Activated CD8-positive, alpha-beta T cell treated with anti-CD3 and anti-CD28 coated beads for 36 hours (primary cell): ENCODE results near the gene TNNT3. TPM values are rescaled to one million over a fixed set of nuclear protein-coding genes. Genes with fewer than 3 reads are reported as not detected.

Experiments used
- ATAC-seq: fragments of 200-7000 bp; cut with Tn5 transposase; one replicate; pipeline ENCODE4 v1.10.0; 2021; ENCODE audit warnings: mild to moderate bottlenecking, moderate library complexity
- CTCF ChIA-PET: fragments of 350-600 bp; sonication (Branson Sonifier 250); formaldehyde crosslinking; loops from one replicate; lab custom pipeline; 2021; ENCODE audit warnings: antibody characterized with exemption; lab: Charles Lee
- POLR2A ChIA-PET: fragments of 350-600 bp; sonication (Branson Sonifier 250); formaldehyde crosslinking; loops from one replicate; lab custom pipeline; 2021; ENCODE audit warnings: antibody characterized with exemption; lab: Charles Lee
- DNase-seq: peaks from one replicate; pipeline ENCODE4 v3.0.0-alpha.2; 2020
- H3K27ac Mint-ChIP-seq: one replicate; pipeline ENCODE4 v1.8.0; 2021; ENCODE audit warnings: mild to moderate bottlenecking, mixed read lengths
- H3K27me3 Mint-ChIP-seq: one replicate; pipeline ENCODE4 v1.8.0; 2021; ENCODE audit warnings: mixed read lengths
- H3K36me3 Mint-ChIP-seq: one replicate; pipeline ENCODE4 v1.8.0; 2021; ENCODE audit warnings: low read depth, mixed read lengths
- H3K4me1 Mint-ChIP-seq: one replicate; pipeline ENCODE4 v1.8.0; 2021; ENCODE audit warnings: low read depth, mixed read lengths
- H3K4me3 Mint-ChIP-seq: one replicate; pipeline ENCODE4 v1.8.0; 2021; ENCODE audit warnings: mild to moderate bottlenecking, moderate library complexity, mixed read lengths
- H3K9me3 Mint-ChIP-seq: one replicate; pipeline ENCODE4 v1.8.0; 2021; ENCODE audit warnings: mixed read lengths
- CTCF ChIP-seq: fragments of 200-600 bp; IDR thresholded peaks from one replicate; pipeline ENCODE4 v1.8.0; 2022; ENCODE audit warnings: antibody characterized with exemption, mild to moderate bottlenecking
- intact Hi-C: fragments of 100-400 bp; cut with micrococcal nuclease; formaldehyde crosslinking; loops from one replicate; pipeline ENCODE4 v1.10.0; 2022
- total RNA-seq, 2 experiments: library from RNA; stranded (reverse); gene quantifications; one replicate each; pipeline ENCODE4 v1.2.3, GENCODE V29; 2021

TNNT3 gene
- total RNA-seq, 2 experiments from 2014 or later: 4.9 to 5.4 TPM

- POLR2A ChIA-PET: interaction anchor here (1.3 to 2.9 kb wide), 2 partner anchors 31 to 34 kb away, joined by 6 to 25 read pairs; partner anchors contain the start of gene PRR33
- H3K4me3 Mint-ChIP-seq: no peak overlapping the region
- no peaks in the 10 kb centered on the region for H3K27me3 Mint-ChIP-seq
- TF ChIP-seq CTCF: no peak
- no peaks in the 10 kb centered on the region for H3K9me3 Mint-ChIP-seq
- H3K36me3 Mint-ChIP-seq: no peaks in the 10 kb centered on the region
- ATAC-seq: no peak
- CTCF ChIA-PET: interaction anchor here (0.7 to 1.4 kb wide), 5 partner anchors 39 to 113 kb away, joined by 3 to 6 read pairs (median 3); partner anchors contain the start of gene TNNI2
- DNase-seq: no peak
- H3K4me1 Mint-ChIP-seq: peaks cover 2% of the 10 kb centered on the region
- intact Hi-C loops: no loop called here
- no peak overlapping the region for H3K27ac Mint-ChIP-seq
These were observed 3.1 kb downstream of the TNNT3 start for GRCh38 chr11:1922481-1923081.

- Mint-ChIP-seq H3K27me3 (no peaks in the 10 kb centered on the region), H3K36me3 (no peaks in the 10 kb centered on the region), H3K4me1 (peaks cover 2% of the 10 kb centered on the region), H3K27ac (no peak overlapping the region), H3K9me3 (no peaks in the 10 kb centered on the region), H3K4me3 (no peak overlapping the region)
- POLR2A ChIA-PET: interaction anchor here (0.6 to 2.9 kb wide), 3 partner anchors 32 to 42 kb away, joined by 3 to 25 read pairs (median 4); partner anchors contain the start of gene PRR33
- no peak for TF ChIP-seq CTCF
- DNase-seq: no peak
- CTCF ChIA-PET: interaction anchor here (1.0 kb wide), 1 partner anchor 87 kb away, joined by 3 read pairs; no protein-coding TSS in a partner anchor
- intact Hi-C loops: no loop called here
- ATAC-seq: no peak
These were observed 3.9 kb downstream of the TNNT3 start for GRCh38 chr11:1923201-1923956.

GRCh38 chr11:1924181-1924580 is 4.7 kb downstream of the TNNT3 start:
- no peak overlapping the region for H3K4me3 Mint-ChIP-seq
- H3K4me1 Mint-ChIP-seq: no peaks in the 10 kb centered on the region
- no peak overlapping the region for H3K27ac Mint-ChIP-seq
- CTCF ChIA-PET: no interaction called here
- no peak for TF ChIP-seq CTCF
- H3K9me3 Mint-ChIP-seq: no peaks in the 10 kb centered on the region
- POLR2A ChIA-PET: interaction anchor here (0.6 kb wide), 1 partner anchor 35 kb away, joined by 3 read pairs; no protein-coding TSS in a partner anchor
- DNase-seq (no peak), ATAC-seq (no peak)
- intact Hi-C loops: no loop called here
- no peaks in the 10 kb centered on the region for H3K27me3 Mint-ChIP-seq
- H3K36me3 Mint-ChIP-seq: no peaks in the 10 kb centered on the region

GRCh38 chr11:1924646-1925372 is 5.3 kb downstream of the TNNT3 start:
- CTCF ChIA-PET: no interaction called here
- H3K9me3 Mint-ChIP-seq: no peaks in the 10 kb centered on the region
- ATAC-seq: no peak
- DNase-seq: no peak
- H3K27me3 Mint-ChIP-seq: no peaks in the 10 kb centered on the region
- H3K4me1 Mint-ChIP-seq: peaks cover 2% of the 10 kb centered on the region
- no peak for TF ChIP-seq CTCF
- H3K27ac Mint-ChIP-seq: no peak overlapping the region
- H3K4me3 Mint-ChIP-seq: no peak overlapping the region
- POLR2A ChIA-PET: no interaction called here
- no peaks in the 10 kb centered on the region for H3K36me3 Mint-ChIP-seq
- intact Hi-C loops: no loop called here
